Measurements from ENCODE around the gene RBM24.

The RBM24 gene

DNA sequence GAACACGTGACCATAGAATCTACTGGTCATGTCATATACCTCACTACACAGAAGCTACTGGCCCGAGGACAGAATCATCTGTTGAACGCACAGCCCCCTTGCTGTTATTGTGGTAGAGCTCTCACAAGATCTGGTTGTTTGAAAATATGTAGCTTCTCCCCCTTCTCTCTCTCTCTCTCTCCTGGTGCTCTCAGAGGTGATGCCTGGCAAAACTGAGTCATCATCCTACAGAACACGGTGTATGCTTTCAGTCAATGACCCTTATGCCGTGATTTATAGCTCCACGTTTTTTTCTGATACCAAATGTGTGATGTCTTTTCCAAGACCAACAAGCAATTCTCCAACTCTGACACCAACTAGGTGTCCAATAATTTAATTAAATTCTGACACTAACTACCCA, 13.0 kb upstream of the RBM24 start:
- Histone ChIP-seq H3K9me3 (ENCODE audit: insufficient read depth, low read length, severe bottlenecking) (no peaks in the 10 kb centered on the region), H3K4me2 (ENCODE audit: insufficient read depth, low read length) (no peak overlapping the region), H3K4me1 (ENCODE audit: insufficient read depth, low read length) (no peaks in the 10 kb centered on the region), H3K27me3 (ENCODE audit: insufficient read depth, low read length, poor library complexity) (no peaks in the 10 kb centered on the region), H4K20me1 (ENCODE audit: insufficient read depth, low read length) (no peaks in the 10 kb centered on the region), H3K27ac (ENCODE audit: low read length) (no peak overlapping the region), H3K4me3 (ENCODE audit: low read depth in 1 of 2, low read length in 2 of 2) (no peak overlapping the region), H3K36me3 (ENCODE audit: insufficient read depth, low read length) (no peaks in the 10 kb centered on the region), H3K79me2 (ENCODE audit: insufficient read depth, low read length) (no peaks in the 10 kb centered on the region), H3K9ac (ENCODE audit: low read depth, low read length) (no peak overlapping the region), H2AFZ (ENCODE audit: low read depth, low read length) (no peak overlapping the region)
- no peak for TF ChIP-seq EZH2 (IDR thresholded peaks at IDR 0.05; ENCODE audit: borderline replicate concordance, low read depth, low read length, severe bottlenecking)
- TF ChIP-seq CTCF (IDR thresholded peaks at IDR 0.05; ENCODE audit: borderline replicate concordance, extremely low read depth, low read length, poor library complexity, severe bottlenecking) = no peak
- DNase-seq (no peak), ATAC-seq (ENCODE audit: insufficient read depth, low read depth) (no peak)

- no peak for ATAC-seq (ENCODE audit: insufficient read depth, low read depth)
- no peak for DNase-seq
- Histone ChIP-seq H3K4me1 (ENCODE audit: insufficient read depth, low read length) (no peaks in the 10 kb centered on the region), H3K27me3 (ENCODE audit: insufficient read depth, low read length, poor library complexity) (no peaks in the 10 kb centered on the region), H2AFZ (ENCODE audit: low read depth, low read length) (no peak overlapping the region), H3K4me2 (ENCODE audit: insufficient read depth, low read length) (no peak overlapping the region), H4K20me1 (ENCODE audit: insufficient read depth, low read length) (no peaks in the 10 kb centered on the region), H3K36me3 (ENCODE audit: insufficient read depth, low read length) (no peaks in the 10 kb centered on the region), H3K27ac (ENCODE audit: low read length) (no peak overlapping the region), H3K79me2 (ENCODE audit: insufficient read depth, low read length) (no peaks in the 10 kb centered on the region), H3K4me3 (ENCODE audit: low read depth in 1 of 2, low read length in 2 of 2) (no peak overlapping the region), H3K9me3 (ENCODE audit: insufficient read depth, low read length, severe bottlenecking) (no peaks in the 10 kb centered on the region), H3K9ac (ENCODE audit: low read depth, low read length) (no peak overlapping the region)
- TF ChIP-seq CTCF (IDR thresholded peaks at IDR 0.05; ENCODE audit: borderline replicate concordance, extremely low read depth, low read length, poor library complexity, severe bottlenecking) = no peak
- TF ChIP-seq EZH2 (IDR thresholded peaks at IDR 0.05; ENCODE audit: borderline replicate concordance, low read depth, low read length, severe bottlenecking) = no peak
These were observed 11.3 kb upstream of the RBM24 start for GRCh38 chr6:17269840-17270239.

- H3K9me3 ChIP-seq (ENCODE audit: insufficient read depth, low read length, severe bottlenecking) = no peaks in the 10 kb centered on the region
- no peak overlapping the region for H3K4me3 ChIP-seq (ENCODE audit: low read depth in 1 of 2, low read length in 2 of 2)
- H3K9ac ChIP-seq (ENCODE audit: low read depth, low read length) = no peak overlapping the region
- no peak overlapping the region for H3K27ac ChIP-seq (ENCODE audit: low read length)
- H4K20me1 ChIP-seq (ENCODE audit: insufficient read depth, low read length) = no peaks in the 10 kb centered on the region
- no peaks in the 10 kb centered on the region for H3K79me2 ChIP-seq (ENCODE audit: insufficient read depth, low read length)
- no peak for TF ChIP-seq CTCF (IDR thresholded peaks at IDR 0.05; ENCODE audit: borderline replicate concordance, extremely low read depth, low read length, poor library complexity, severe bottlenecking)
- no peak overlapping the region for H2AFZ ChIP-seq (ENCODE audit: low read depth, low read length)
- H3K27me3 ChIP-seq (ENCODE audit: insufficient read depth, low read length, poor library complexity) = no peaks in the 10 kb centered on the region
- no peaks in the 10 kb centered on the region for H3K36me3 ChIP-seq (ENCODE audit: insufficient read depth, low read length)
- no peak overlapping the region for H3K4me2 ChIP-seq (ENCODE audit: insufficient read depth, low read length)
- H3K4me1 ChIP-seq (ENCODE audit: insufficient read depth, low read length) = no peaks in the 10 kb centered on the region
- ATAC-seq (ENCODE audit: insufficient read depth, low read depth) (no peak), DNase-seq (no peak)
These were observed 9.5 kb upstream of the RBM24 start for GRCh38 chr6:17271628-17272027.

DNA sequence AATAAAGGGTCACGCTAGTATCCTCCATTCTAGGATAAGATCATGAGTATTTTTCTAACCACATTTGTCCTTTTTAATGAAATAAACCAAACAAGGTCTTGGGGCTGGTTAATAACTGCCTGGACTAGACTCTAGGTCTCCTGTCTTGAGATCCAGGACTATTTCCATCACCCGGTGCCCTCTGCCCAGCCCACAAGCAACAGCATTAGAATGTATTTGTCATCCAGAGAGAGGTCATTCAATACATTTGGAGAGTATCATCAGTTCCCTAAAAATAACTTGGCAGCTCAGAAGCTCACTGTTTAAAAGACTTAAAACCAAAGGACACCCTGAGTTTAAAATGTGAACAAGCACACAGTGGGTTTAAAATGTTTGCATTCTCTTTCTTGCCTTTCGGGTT, 4.4 kb upstream of the RBM24 start:
- Histone ChIP-seq H2AFZ (ENCODE audit: low read depth, low read length) (no peak overlapping the region), H3K4me2 (ENCODE audit: insufficient read depth, low read length) (no peak overlapping the region)
- no peak for DNase-seq

More for the DNA sequence above, 4.4 kb upstream of the RBM24 start:
- H4K20me1 ChIP-seq (ENCODE audit: insufficient read depth, low read length) = no peaks in the 10 kb centered on the region
- ATAC-seq (ENCODE audit: insufficient read depth, low read depth) = no peak
- no peaks in the 10 kb centered on the region for H3K36me3 ChIP-seq (ENCODE audit: insufficient read depth, low read length)
- no peaks in the 10 kb centered on the region for H3K9me3 ChIP-seq (ENCODE audit: insufficient read depth, low read length, severe bottlenecking)
- no peaks in the 10 kb centered on the region for H3K27me3 ChIP-seq (ENCODE audit: insufficient read depth, low read length, poor library complexity)
- H3K9ac ChIP-seq (ENCODE audit: low read depth, low read length) = no peak overlapping the region
- no peaks in the 10 kb centered on the region for H3K79me2 ChIP-seq (ENCODE audit: insufficient read depth, low read length)
- no peak overlapping the region for H3K4me3 ChIP-seq (ENCODE audit: low read depth in 1 of 2, low read length in 2 of 2)
- no peak for TF ChIP-seq CTCF (IDR thresholded peaks at IDR 0.05; ENCODE audit: borderline replicate concordance, extremely low read depth, low read length, poor library complexity, severe bottlenecking)
- TF ChIP-seq EZH2 (IDR thresholded peaks at IDR 0.05; ENCODE audit: borderline replicate concordance, low read depth, low read length, severe bottlenecking) = no peak
- no peaks in the 10 kb centered on the region for H3K4me1 ChIP-seq (ENCODE audit: insufficient read depth, low read length)
- no peak overlapping the region for H3K27ac ChIP-seq (ENCODE audit: low read length)
